C1 segment of cervical spinal cord (tissue), 14 donors: ENCODE data around the gene RPEL1.
"Not testable (repeated sequence)": the region's sequence is repeated elsewhere in the genome, so short reads cannot be mapped to it uniquely, and the experiment has no call there.

ENCODE experiments used
- DNase-seq, 14 donors: peaks; one replicate each; lab custom pipeline; 2025; lab: John Stamatoyannopoulos, UW

The RPEL1 gene

DNA sequence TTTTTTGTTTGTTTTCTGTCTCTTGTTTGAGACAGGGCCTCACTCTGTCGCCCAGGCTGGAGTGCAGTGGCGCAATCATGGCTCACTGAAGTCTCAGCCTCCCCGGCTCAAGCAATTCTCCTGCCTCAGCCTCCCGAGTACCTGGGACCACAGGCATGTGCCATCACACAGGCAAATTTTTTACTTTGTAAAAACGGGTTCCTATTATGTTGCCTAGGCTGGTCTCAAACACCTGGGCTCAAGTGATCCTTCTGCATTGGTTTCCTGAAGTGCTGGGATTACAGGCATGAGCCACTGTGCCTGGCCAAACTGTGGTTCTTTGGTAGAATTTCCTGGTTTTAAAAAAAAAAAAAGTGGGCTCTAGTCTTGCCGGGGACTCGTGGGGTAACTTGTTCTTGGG lies at the start of gene RPEL1:
Gene RPEL1, plus strand, starts transcription at position 301 of the 400 bp plus-strand sequence. CDS start 110 bp downstream, outside the sequence.
- DNase-seq: not testable (repeated sequence)

GRCh38 chr10:103196516-103196915 lies 49.2 kb upstream of the RPEL1 start:
- DNase-seq: no peak

- peak in 9 of 14 donors; percentile 3 to 53 (median 21) for DNase-seq
Measured at GRCh38 chr10:103197174-103197573, 48.5 kb upstream of the RPEL1 start.

GRCh38 chr10:103197903-103198302 lies 47.8 kb upstream of the RPEL1 start:
- DNase-seq: no peak

DNA sequence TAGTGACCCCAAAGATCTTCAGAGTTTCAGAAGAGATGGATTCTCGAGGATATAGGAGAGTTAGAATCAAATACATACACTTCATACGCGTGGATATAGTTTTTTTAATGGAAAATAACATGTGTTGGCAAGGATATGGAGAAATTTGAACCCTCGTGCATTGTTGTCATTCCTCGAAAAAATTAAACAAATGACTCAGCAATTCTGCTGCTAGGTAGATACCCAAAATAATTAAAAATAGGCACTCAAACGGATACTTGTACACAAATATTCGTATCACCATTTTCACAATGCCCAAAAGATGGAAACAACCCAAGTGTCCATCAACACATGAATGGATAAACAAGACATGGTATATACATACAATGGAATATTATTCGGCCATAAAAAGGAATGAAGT lies 47.0 kb upstream of the RPEL1 start:
- DNase-seq: no peak

DNA sequence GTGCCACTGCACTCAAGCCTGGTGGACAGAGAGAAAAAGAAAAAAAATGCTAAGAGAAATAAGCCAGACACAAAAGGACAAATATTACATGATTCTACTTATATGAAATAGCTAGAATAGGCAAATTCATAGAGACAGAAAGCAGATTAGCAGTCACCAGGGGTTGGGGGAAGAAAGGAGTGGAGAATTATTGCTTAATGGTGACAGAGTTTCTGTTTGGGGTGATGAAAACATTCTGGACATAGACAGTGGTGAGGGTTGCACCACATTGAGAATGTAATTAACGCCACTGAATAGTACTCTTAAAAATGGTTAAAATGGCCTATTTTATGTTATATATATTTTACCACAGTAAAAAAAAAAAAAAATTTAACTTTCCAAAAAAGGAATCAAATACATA lies 46.2 kb upstream of the RPEL1 start:
- no peak for DNase-seq

- DNase-seq: no peak
Measured at GRCh38 chr10:103202319-103202718, 43.4 kb upstream of the RPEL1 start.

DNA sequence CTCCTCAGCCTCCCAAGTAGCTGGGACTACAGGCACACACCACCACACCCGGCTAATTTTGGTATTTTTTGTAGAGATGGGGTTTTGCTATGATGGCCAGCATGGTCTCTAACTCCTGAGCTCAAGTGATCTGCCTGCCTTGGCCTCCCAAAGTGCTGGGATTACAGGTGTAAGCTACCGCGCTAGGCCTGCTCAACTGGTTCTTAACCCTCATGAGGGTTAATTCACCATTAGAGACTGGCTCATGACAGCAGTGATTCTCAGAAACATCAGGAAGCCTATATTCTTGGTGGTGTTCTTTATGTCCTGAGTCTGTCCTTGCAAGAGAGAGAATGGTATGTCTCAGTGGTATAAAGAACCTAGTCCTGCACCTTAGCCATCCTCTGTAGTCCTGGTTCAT lies 42.2 kb upstream of the RPEL1 start:
- no peak for DNase-seq

DNA sequence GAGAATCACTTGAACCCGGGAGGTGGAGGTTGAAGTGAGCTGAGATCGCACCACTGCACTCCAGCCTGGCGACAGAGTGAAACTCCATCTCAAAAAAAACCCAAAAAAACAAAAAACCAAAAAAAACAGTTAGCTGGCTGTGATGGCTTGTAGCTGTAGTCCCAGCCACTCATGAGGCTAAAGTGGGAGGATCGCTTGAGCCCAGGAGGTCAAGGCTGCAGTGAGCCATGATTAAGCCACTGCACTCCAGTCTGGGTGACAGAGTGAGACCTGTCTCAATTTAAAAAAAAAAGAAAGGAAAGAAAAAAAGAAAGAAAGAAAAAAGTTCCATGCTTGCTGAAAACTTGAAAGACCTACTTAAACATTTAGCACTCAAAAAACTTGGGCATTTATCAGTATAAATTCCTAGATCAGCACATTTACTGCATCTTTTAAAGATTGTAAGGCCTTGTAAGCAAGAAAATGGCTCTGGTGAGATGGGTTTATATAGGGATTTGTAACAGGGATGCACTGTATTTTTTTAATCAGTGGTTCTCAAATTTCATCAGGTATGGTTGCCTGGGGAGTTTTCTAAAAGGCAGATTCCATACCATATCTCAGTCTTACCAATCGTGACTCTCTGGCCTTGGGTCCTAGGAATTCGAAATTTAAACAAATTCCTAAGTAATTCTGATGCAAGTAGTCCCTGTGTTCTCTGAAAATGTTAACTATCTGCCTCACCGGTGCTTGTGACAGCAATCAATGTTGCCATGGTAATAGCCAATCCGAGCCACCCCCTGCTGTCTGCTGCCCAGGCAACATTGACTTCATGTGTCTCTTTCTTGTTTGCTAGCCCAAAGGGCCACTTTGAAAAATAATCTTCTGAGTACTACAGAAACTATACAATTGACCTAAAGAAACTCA lies 41.1 kb upstream of the RPEL1 start:
- no peak for DNase-seq

GRCh38 chr10:103205401-103205800 lies 40.3 kb upstream of the RPEL1 start:
- DNase-seq: not testable (repeated sequence)

DNA sequence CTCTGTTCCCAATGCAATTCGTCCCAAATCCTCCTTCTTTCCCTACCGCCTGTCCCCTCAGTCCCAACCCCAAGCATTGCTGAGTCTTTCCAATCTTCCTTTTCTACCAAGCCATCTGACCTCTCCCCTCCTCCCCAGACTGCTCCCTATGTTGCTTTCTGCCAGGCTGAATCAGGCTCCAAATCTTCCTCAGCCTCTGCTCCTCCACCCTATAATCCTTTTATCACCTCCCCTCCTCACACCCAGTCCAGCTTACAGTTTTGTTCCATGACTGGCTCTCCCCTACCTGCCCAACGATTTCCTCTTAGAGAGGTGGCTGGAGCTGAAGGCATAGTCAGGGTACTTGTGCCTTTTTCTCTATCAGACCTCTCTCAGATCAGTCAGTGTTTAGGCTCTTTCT lies 39.0 kb upstream of the RPEL1 start:
- DNase-seq: not testable (repeated sequence)

DNA sequence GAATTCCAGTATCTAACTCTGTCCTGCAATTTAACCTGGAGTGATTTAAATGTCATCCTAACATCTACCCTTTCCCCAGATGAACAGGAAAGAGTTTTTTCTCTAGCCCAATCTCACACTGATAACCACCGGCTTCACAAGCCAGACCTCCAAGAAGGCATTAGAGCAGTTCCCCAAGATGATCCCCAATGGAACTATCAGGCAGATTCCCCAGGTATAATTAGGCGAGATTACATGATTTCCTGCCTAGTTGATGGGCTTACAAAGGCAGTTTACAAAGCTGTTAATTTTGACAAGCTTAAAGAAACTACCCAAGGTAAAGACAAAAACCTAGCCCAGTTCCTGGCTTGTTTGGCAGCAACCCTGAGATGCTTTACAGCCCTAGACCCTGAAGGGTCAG lies 38.5 kb upstream of the RPEL1 start:
- DNase-seq: no peak

DNA sequence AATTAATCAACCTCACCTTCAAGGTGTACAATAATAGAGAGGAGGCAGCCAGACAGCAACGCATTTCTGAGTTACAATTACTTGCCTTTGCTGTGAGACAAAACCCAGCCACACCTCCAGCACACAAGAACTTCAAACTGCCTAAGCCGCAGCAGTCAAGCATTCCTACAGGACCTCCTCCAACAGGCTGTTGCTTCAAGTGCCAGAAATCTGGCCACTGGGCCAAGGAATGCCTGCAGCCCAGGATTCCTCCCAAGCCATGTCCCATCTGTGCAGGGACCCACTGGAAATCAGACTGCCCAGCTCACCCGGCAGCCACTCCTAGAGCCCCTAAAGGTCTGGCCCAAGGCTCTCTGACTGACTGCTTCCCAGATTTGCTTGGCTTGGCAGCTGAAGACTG lies 38.0 kb upstream of the RPEL1 start:
- DNase-seq: not testable (repeated sequence)

DNA sequence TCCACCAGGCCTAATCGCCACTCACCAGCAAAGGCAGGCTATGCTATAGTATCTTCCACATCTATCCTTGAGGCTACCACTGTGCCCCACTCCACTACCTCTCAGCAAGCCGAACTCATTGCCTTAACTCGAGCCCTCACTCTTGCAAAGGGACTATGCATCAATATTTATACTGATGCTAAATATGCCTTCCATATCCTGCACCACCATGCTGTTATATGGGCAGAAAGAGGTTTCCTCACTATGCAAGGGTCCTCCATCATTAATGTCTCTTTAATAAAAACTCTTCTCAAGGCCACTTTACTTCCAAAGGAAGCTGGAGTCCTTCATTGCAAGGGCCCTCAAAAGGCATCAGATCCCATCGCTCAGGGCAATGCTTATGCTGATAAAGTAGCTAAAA lies 35.4 kb upstream of the RPEL1 start:
- DNase-seq: not testable (repeated sequence)

DNA sequence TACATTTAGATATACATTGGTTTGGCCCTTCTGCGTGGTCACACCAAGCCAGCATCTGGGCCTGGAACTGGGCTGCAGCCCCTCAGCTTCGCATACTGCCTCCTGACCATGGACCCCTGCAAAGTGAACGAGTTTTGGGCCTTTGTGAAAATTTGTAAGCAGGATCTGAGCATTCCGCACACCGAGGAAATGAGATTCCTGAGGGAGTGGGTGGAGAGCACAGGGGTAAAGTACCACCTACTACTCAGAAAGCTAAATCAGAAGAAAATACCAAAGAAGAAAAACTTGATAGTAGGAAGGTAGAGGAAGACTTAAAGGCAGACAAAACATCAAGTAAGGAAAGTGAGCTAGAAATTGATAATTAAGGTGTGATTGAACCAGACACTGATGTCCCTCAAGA lies 30.1 kb upstream of the RPEL1 start:
- DNase-seq: no peak

DNA sequence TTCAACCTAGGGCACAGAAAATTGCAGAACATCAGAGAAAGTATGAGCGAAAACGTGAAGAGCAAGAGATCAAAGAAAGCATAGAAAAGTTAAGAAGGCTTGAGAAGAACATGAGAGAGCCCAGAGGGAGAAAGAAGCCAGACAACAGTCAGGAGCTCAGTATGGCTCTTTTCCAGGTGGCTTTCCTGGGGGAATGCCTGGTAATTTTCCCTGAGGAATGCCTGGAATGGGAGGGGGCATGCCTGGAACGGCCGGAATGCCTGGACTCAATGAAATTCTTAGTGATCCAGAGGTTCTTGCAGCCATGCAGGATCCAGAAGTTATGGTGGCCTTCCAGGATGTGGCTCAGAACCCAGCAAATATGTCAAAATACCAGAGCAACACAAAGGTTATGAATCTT lies 29.3 kb upstream of the RPEL1 start:
- DNase-seq: not testable (repeated sequence)

DNA sequence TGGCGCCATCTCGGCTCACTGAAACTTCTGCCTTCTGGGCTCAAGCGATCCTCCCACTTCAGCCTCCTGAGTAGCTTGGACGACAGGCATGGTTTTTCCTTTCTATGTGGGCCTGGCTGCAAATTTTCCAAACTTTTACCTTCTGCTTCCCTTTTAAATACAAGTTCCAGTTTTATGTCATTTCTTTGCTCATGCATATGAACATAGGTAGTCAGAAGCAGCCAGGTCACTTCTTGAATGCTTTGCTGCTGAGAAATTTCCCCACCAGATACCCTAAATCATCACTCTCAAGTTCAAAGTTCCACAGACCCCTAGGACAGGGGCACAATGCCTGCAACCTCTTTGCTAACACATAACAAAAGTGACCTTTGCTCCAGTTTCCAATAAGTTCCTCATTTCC lies 21.6 kb upstream of the RPEL1 start:
- DNase-seq: no peak

DNA sequence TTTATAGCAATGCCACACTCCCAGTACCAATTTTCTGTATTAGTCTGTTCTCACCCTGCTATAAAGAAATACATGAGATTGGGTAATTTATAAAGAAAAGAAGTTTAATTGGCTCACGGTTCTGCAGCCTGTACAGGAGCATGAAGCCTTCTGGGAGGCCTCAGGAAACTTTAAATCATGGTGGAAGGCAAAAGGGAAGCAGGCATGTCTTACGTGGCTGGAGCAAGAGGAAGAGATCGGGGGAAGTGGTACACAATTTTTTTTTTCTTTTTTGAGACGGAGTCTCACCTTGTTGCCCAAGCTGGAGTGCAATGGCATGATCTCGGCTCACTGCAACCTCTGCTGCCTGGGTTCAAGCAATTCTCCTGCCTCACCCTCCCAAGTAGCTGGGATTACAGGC lies 21.0 kb upstream of the RPEL1 start:
- DNase-seq: not testable (repeated sequence)

DNA sequence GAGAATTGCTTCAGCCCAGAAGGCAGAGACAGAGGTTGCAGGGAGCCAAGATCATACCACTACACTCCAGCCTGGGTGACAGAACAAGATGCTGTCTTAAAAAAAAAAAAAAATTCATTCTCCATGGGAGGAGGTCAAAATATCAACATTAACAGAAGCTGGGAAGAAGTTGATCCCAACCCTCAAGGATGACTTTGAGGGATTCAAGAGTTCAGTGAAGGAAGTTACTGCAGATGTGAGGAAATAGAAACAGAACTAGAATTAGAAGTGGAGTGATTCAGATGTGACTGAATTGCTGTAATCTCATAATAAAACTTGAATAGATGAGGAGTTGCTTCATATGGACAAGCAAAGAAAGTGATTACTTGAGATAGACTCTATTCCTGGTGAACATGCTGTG lies 19.7 kb upstream of the RPEL1 start:
- no peak for DNase-seq

GRCh38 chr10:103227416-103227815 lies 18.3 kb upstream of the RPEL1 start:
- no peak for DNase-seq

DNA sequence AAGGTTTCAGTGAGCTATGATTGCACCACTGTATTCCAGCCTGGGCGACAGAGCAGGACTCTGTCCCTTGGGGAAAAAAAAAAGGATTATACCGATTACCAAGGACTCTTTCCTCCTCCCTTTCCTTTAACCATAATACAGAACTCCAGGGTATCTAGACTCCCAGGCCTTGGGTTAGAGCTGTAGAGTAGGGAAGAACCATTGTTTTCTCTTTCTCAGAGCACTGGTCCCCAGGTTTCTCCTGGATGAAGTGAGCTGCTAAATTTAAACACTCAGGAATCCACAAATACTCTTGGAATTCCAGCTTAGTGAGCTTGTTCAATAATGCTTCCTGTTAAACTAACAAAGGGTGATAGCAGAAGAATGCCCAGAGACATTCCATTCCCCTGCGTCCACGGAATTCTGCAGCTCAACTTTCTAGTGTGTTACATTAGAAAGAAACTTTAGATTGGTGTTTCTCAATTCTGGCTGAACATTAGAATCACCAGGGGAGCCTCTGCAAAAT lies 14.6 kb upstream of the RPEL1 start:
- no peak for DNase-seq

DNA sequence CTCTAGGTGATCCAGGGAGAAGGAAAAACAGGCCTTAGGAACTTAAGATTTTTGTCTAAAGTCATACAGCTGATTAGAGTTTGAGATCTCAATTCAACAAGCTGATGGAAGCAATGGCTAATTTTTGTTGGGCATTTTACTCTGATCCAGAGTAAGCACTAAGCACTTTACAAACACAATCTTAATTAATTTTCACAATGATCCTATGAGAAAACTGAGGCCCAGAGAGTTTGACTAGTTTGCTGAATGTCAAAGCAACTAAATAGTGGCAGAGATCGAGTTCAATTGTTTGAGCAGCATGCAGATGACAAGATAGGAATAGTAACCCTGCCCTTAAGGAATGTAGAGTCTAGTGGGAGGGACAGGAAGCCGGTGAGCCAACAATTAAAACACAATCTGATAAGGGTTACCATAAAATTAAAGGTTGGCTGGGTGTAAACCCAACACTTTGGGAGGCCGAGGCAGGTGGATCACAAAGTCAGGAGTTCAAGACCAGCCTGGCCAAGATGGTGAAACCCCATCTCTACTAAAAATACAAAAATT lies 13.5 kb upstream of the RPEL1 start:
- no peak for DNase-seq
